ENCODE results near the gene CADM4.
A peak's percentile ranks its signal among the peaks of the same experiment; 100 is the strongest.
"Not testable (repeated sequence)": the region's sequence is repeated elsewhere in the genome, so short reads cannot be mapped to it uniquely, and the experiment has no call there.

CADM4 gene

DNA sequence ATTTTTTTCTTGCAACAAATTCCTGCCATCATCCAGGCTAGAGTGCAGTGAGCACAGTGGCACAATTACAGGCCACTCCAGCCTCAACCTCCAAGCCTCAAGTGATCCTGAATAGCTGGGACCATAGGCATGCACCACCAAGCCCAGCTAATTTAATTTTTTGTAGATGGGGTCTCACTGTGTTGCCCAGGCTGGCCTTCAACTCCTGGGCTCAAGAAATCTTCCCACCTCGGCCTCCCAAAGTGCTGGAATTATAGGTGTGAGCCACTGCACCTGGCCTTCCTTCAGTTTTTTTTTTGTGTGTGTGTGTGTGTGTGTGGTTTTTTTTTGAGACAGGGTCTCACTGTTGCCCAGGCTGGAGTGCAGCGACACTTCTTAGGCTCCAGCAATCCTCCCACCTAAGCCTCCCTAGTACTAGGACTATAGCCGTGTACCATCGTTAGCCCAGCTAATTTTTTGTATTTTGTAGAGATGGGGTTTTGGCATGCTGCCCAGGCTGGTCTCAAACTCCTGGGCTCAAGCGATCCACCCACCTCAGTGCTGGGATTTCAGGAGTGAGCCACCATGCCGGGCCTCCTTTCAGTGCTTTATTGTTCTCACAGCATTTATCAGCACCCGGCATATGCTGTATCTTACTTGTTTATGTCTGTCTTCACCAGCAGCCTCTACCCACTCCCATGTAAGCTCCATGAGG, 33.6 kb downstream of the CADM4 start:
- DNase-seq, result no peak

DNA sequence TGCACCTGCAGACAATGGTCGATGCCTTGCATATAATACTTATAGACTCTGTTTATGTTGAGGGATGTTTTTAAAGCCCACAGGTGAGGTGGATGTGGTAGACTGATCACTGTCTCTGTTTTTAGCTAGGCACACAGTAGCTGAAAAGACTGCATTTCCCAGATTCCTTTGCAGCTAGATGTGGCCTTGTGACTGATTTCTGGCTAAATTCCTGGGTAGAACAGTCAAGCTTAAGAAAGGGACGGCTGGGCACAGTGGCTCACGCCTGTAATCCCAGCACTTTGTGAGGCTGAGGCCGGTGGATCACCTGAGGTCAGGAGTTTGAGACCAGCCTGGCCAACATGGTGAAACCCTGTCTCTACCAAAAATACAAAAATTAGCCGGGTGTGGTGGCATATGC, 39.3 kb downstream of the CADM4 start:
- not testable (repeated sequence) for DNase-seq

DNA sequence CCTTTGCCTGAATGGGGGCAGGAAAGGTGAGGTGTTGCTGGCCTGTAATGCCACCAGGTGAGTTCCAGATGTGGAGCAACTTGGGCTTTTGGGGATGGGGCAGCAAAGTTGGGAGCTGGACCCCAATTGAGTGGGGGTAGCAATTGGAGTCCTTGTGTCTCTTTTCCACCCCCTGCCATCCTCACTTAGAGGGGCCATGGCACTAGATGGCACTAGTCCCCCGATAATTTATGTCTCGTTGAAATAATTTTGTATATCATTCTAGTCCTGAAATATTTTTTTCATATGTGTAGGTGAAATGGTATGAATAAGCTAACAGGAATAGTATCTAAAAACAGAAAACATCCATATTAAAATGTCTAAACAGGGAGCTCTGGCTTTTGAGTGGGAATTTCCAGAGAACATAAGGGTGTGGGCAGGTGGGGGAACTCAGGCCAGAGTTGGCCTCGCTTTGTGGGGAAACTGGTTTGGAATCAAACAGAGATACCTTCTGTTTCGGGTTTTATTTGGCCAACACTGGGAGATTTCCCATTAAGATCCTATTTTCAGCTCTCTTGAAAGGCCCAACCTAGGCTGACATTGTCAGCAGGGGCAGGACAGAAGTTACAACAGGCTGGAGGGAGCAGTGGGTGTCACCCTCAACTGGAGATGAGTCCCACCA, 39.9 kb downstream of the CADM4 start:
- DNase-seq, result no peak

- no peak for DNase-seq
Measured at GRCh38 chr19:43598445-43599240, 41.0 kb downstream of the CADM4 start.

- DNase-seq, result no peak
Measured at GRCh38 chr19:43597876-43598275, 41.8 kb downstream of the CADM4 start.

GRCh38 chr19:43596842-43597461, 42.7 kb downstream of the CADM4 start:
- no peak for DNase-seq

DNA sequence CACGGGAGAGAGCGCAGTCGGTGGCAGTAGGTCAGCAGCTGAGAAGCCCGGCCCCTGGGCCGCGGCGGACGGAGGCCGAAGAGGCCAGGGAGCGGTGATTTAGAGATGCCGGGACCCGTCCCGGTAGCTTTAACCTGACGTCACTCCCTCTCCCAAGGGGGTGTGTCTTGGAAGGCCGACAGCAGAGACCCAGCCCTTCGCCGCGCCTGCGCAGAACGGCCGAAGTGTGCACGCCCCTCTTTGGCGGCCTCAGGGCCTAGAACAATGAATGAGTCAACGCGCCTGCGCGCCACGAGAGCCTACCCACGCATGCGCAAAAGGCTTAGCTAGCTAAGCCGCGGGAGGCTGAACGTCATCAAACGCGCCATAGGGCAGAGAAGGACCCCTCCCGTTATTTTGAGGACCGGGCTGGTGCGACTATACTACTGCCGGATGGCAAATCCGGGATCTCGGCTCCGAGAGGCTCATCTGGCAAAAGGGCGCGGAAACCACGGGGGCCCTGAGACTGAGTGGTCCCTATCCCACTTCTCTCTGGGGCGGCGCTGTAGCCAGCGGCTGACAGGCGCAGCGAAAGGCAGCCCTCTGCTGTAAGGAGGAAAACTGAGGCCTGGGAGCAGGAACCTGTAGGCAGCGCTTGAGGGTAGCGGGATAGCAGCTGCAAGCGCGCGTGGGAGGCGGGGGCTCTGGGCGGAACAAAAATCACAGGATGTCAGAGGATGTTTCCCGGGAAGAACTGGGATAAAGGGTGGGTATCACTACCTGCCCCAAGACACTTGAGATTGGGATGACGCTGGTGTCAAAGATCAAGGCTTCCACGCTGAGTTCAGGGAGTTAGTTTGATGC, 43.4 kb downstream of the CADM4 start, which contains the start of the genes IRGQ and ZNF576:
TSS of gene IRGQ (minus strand) at position 136 of the 843 bp plus-strand sequence. CDS start 796 bp downstream, outside the sequence.
TSS of gene ZNF576 (plus strand) at position 597 of the 843 bp plus-strand sequence. CDS start 514 bp downstream, outside the sequence.
- DNase-seq, result peak; percentile 98

- DNase-seq, result no peak
Measured at GRCh38 chr19:43595605-43595998, 44.0 kb downstream of the CADM4 start.

GRCh38 chr19:43594710-43595604, 44.7 kb downstream of the CADM4 start:
- DNase-seq, result no peak

GRCh38 chr19:43594081-43594697, 45.5 kb downstream of the CADM4 start:
- no peak for DNase-seq

DNA sequence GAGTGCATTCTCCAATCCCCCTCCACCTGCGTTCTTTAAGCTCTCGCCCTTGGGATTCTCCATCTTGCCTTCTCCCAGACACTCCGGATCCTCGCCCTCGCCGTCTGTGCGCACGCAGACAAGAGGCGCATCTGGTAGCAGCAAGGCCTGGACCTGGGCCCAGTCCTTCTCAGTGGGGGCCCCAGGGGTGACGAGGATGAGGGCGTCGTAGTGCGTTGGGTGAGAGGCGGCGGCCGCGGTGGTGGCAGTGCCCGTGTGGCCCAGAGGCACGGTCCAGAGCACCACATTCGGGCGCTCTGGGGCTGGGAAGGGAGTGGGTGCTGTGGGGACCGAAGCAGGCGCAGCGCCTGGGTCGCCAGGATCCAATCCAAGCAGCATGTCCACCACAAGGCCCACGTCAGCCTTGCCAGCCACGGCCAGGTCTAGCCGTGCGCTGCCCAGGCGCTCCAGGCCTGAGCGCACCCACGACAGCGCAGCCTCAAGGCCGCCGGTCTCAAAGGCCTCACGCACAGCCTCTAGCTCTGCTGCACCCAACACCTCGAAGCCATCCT, 46.8 kb downstream of the CADM4 start:
- DNase-seq, result no peak

DNA sequence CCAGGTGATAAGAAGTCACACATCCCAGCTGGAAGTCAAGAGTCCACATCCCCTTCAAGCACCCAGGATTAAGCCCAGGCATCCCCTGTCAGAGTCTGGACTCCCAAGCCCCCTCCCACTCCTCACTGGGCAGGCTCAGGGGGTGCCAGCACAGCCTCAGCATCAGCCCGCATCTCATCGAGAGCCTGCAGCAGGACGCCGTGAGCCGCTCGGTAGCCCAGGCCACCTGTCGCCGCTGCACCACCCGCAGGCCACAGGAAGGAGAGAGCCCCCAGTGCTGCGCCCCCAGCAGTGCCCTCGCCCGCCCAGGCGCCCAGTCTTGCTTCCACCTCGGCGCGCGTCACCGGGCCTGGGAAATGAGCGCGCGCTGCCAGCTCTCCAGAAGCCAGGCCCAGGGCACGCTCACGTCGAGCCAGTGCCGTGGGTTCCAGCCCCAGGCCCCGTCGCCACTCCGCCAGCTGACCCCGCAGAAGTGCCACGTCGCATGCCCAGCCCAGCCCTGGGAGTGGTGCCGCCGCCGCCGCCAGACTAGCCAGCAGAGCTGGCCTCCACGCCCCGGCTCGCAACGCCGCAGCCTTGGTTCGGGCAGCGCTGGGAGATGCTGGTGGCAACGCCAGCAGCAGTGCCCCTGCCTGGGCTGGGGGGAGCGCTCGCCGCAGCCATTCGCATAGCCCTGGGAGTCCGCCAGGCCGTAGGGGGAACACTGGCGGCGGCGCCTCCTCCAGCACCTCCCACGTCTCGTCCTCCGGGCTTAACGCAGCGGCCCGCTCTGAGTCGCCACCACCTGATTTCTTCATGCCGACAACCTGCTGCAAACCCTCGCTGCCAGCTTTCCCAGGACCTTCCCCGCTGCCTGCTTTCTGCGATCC, 47.5 kb downstream of the CADM4 start:
- no peak for DNase-seq

DNA sequence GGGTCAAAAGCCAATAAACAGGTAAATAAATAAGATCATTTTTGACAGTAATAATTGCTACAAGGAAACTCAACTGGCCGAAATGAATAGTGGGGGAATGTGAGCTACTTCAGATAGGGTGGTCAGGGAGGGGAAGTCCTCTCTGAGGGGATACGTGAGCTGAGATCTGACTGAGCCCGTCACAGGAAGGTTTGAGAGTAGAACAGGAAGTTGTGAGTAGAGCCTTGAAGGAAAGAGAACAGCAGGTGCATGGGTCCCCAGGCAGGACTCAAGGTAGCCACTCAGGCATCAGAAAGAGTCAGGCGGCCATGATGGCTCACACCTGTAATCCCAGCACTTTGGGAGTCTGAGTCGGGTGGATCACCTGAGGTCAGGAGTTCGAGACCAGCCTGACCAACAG, 50.0 kb downstream of the CADM4 start:
- DNase-seq, result no peak

DNA sequence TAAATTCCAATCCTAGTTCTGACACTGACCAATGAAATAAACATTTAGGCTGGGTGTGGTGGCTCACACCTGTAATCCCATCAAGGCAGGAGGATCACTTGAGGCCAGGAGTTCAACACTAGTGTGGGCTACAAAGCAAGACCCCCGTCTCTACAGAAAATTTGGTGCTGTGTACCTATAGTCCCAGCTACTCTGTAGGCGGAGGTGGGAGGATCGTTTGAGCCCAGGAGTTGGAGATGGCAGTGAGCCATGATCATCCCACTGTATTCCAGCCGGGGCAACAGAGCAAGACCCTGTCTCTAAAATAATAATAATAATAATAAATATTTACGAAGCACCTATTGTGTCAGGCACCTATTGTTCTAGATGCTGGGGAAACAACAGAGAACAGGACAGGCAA, 50.4 kb downstream of the CADM4 start:
- DNase-seq, result no peak

DNA sequence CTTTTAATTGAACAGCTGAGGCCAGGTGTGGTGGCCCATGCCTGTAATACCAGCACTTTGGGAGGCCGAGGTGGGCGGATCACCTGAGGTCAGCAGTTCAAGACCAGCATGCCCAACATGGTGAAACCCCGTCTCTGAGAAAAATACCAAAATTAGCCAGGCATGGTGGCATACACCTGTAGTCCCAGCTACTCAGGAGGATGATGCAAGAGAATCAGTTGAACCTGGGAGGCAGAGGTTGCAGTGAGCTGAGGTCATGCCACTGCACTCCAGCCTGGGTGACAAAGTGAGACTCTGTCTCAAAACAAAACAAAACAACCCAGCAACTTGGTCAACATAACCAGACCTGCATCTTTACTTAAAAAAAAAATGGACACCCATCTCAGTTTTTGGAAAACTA, 52.6 kb downstream of the CADM4 start:
- not testable (repeated sequence) for DNase-seq

DNA sequence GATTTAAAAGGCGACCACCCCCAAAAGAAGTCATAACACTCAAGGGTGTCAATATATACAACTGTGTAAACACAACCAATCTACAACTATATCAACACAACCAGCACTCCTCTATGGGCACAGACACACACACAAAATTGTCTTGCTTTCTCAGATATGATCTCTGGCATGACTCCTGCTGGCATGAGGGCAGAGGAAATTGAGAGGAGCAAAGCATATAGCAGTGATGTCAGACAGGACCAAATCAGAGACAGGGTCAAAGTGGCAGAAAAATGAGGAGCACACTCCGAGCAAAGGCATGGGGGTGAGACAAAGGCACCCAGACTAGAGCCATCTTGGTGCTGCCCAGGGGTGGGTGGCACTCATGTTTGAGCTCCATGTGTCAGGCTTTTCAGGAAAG, 53.3 kb downstream of the CADM4 start:
- DNase-seq, result no peak

- DNase-seq, result no peak
Measured at GRCh38 chr19:43584484-43584883, 55.2 kb downstream of the CADM4 start.

DNA sequence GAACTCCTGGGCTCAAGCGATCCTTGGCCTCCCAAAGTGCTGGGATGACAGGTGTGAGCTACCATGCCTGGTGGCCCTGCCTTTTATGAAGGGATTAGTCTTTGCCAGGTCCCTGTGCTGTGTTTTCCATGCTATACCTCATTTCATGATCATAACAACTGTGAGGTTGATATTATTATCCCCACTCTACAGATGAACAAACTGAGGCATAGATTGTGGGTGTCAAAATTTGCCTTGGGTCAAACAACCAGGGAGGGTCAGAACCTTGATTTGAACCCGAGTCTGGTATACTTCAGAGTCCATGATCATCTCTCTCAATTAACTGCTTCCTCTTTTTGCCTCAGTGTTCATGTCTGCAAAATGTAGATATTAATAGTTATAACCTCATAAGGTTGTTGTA, 57.2 kb downstream of the CADM4 start:
- no peak for DNase-seq

GRCh38 chr19:43581467-43581866, 58.2 kb downstream of the CADM4 start:
- DNase-seq, result no peak
